NK-92 (cell line): ENCODE data around the gene BTG2.
"Not testable (repeated sequence)": the region's sequence is repeated elsewhere in the genome, so short reads cannot be mapped to it uniquely, and the experiment has no call there.

ENCODE experiments used
- DNase-seq: peaks from one replicate; lab custom pipeline; 2025; ENCODE audit not compliant: unreplicated experiment; lab: John Stamatoyannopoulos, UW

BTG2 gene

DNA sequence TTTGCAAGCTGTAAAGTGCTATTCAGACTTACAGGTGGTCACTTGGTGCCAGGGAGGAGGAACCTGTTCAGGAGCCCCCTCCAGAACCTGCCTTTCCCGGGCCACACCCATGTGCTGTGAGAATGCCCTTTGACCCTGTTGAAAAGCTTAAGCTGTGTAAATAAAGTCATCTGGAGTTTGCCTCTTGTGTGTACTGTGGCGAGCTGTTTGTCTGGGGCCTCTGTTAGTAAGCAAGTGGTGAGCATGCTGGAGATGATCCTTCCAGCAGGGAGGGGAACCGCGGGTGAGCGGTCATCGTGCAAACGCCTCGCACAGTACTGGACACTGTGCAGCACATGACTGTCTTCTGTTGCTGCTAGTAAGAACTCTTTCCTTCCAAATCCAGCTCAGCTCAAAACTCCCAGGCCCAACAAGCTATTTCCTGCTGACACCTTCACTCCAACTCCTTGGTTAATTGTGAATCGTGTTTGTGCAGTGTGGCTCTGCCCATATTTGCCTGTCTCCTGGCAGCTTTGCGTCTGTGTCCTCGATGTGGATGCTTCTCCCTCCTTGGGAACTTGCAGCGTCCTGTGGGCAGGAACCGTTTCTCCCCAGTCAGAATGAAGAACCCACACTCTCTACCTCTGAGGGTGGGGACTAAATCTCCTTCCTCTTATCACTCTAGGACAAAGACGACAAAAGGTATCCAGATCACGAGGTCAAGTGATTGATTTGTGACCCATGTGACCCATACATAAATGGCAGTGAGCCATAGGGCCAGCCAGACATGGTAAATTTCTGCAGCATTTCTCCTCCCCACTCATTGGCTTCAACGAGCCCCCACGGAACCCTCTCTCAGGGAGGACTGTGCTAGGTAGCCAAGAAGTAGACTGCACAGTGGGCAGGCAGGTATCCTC is 13.9 kb upstream of the BTG2 start:
- no peak for DNase-seq

DNA sequence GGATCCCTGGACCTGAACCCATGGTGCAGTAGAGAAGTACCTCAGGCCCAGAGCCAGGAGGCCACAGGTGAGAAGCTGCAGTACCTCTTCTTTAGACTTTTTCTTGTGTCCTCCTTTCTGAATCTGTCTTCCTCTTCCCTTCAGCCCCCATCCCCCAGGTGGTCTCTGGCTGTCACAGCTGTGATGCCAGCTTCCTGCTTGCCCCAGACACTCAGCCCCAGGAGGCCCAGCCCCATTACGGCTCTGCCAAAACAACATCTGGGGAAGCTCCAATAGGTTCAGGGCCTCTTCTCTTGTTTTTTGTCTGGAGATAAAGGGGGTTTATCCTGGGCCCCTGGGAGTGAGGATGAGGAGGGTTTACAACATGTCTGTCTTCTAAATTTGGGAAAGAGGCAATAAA is 9.5 kb upstream of the BTG2 start:
- DNase-seq, result no peak

DNA sequence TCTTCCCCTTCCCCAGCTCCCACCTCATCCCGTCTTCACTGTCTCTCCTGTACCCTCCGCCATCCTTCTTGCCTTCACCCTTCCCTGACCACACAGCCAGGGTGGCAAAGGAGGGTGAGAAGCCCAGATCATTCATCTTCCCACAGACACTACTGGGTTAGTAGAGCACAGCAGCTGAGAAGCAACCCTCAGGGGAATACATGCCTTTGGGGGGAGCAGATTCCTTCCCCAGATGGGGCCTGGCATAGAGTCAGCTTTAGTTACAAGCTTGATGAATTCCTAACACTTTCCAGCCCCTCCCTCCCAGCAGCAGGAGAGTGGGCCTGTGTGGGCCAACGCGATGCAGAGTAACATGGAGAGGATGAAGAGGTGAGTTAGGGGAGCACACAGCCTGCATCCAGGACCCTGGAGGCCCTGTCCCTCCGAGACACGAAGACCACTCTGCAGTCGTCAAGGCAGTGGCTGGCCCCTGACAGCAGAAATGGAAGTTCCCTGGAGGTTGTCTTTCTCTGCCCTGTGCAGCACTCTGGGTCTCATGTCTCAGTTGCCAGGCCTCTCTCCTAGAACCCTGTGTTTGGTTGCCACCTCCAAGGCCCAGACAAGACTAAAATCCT is 8.8 kb upstream of the BTG2 start:
- DNase-seq, result no peak

DNA sequence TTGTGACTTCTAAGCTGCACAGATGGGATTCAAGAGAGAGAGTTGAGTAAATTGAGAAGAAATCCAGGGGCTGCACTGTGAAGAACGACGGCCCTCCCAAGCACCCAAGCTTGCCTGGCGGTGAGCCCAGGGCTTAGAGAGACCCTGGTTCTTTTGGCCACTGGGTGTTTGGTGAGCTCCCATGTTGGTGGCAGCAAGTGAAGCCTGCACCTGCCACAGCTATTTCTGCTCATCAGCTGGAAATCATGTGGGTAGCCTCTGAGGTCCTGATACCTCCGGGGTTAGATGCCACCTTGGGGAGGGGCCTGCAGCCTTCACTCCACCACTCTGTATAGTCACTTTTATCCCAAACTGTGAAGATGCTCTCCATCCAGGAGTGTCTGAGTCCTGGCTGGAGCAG is 6.2 kb upstream of the BTG2 start:
- DNase-seq, result no peak

DNA sequence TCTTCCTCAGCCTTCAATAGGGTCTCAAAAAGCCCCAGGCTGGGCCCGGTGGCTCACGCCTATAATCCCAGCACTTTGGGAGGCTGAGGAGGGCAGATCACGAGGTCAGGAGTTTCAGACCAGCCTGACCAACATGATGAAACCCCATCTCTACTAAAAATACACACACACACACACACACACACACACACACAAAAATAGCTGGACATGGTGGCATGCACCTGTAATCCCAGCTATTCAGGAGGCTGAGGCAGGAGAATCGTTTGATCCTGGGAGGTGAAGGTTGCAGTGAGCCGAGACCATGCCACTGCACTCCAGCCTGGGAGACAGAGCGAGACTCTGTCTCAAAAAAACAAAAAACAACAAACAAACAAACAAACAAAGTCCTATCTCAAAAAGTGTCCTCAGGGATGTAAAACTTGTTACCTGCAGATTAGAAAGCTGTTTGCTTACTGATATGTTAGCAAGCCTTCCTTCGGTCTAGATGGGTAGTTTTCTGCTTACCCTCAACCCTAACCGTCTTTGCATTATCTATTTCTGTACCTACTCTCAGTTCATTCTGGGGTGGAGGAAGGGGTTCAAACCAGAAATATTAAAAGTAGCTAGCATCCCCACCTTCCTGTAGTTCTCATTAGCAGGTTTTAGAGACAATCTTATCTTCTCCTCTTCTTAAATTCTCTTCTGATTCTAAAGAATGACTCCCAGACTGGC is 5.4 kb upstream of the BTG2 start:
- DNase-seq, result not testable (repeated sequence)

DNA sequence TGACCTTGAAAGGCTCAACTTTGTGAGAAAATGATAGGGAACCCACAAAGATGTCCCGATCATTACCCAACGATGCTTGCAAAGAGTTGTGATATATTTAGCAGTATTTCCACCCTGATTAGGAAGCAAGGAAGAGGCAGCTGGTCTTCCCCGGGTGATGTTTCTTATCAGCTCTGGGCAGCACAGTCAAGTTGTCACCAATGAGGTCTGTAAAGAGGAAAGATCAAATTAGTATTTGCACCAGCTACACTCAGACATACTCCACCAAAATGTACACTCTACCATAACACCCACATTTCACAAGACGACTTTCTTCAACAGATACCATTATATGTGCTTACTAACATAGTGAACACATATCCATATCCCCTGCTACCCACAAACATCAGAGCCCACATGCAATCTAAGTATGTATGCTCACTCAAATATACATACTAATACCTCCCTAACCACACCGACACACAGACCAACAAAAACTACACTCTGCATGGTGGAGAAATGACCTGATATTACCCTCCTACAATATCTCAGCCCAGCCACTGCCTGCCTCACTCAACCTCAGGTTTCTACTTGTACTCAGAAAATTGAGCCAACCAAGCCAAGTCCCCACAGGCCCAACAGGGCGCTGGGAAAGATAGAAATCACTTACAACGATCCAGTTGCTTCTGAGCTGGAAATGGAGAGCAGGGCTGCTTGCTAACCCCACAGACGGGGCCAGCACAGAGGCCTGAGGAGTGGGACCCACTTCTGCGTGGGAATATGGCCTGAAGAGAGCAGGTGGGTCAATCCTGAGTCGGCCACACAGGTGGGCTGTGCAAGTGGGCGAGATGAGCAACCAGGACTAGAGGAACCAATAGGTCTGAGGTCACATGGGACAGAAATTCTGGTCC is 4.6 kb upstream of the BTG2 start:
- no peak for DNase-seq

DNA sequence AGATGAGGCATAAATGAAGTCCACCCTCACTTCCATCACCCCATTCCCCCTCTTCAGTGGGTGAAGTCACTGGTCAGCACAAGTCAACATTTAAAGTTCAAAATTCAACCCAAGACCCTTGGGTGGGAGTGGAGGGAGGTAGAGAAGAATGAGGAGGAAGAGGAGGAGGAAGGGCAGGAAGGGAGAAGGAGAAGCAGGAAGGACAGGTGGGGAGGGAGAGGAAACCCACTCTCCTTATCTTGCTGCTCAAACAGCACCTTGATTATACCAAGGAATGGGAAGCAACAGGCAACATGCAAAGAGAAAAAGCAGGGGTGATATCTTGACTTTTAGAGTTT is 4.0 kb upstream of the BTG2 start:
- DNase-seq, result no peak

DNA sequence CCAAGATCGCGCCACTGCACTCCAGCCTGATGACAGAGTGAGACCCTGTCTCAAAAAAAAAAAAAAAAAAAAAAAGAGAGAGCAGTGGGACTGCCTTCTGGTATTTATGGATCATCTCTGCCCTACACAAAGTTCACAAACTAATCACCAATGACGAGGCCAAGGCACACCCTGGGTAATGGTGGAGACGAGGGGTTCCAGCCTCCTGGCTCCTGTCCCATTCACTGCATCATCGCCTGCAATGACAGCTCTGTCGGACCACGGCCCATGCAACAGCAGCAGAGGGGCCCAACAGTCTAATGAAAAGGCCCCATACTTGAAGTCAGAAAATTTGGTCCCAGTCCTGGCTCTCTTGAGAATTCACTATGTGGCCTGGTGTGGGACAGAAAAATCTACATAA is 2.9 kb upstream of the BTG2 start:
- no peak for DNase-seq

DNA sequence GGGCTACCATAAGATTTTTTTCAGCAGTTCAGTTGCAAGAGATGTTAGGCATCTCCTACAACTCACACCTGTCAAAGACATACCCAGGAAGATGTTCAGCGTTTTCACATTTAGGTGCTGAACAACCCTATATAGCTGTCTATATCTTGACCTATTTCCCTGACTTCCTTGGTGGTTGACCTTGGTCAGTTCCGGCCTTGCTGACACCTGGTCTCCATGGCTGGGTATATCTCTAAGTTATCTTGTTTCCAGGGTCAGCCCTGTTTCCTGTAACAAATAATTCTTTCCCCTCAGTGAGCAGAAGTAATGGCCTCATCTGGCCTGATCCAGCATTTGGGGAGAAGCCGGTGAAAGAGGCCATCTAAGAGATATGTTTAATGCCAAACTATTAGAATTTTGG is 2.4 kb upstream of the BTG2 start:
- no peak for DNase-seq

DNA sequence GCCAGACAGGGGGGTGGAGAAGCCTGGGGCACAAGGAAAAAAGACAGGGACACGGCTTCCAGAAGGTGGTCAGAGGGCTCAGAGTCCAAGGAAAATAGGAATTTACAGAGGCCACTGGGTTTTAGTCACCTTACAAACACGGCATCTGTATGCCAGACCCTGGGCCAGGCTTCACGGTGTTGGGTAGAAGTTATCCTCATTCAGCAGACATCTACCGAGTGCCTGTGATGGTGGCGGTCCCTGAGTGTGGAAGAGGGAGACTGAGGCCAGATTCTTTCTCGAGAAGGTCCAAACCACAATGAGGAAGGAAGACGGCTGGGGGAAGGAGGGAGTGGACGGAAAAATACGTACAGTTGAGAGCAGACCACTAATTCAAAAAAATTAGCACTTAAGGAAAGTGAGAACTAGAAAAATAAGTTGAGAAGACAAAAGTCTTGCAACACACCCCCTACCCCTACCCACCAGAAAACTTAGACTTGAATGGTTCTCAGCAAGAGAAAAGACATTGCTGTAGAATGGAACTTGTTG is 864 bp upstream of the BTG2 start:
- DNase-seq, result no peak

DNA sequence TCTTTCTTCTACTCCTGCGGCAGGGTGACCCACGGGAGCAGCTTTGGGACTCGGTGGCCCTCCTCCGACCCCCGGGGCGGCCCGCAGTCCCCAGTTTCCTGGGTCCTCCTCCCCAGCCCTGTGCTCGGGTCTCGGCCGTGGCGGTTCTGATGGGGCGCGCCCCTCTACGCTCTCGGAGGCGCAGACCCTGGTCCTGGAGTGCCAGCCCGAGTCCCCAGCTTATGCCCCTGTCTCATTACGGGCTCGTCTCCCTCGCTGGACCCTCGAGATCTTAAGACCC is 430 bp downstream of the BTG2 start:
- DNase-seq, result no peak

DNA sequence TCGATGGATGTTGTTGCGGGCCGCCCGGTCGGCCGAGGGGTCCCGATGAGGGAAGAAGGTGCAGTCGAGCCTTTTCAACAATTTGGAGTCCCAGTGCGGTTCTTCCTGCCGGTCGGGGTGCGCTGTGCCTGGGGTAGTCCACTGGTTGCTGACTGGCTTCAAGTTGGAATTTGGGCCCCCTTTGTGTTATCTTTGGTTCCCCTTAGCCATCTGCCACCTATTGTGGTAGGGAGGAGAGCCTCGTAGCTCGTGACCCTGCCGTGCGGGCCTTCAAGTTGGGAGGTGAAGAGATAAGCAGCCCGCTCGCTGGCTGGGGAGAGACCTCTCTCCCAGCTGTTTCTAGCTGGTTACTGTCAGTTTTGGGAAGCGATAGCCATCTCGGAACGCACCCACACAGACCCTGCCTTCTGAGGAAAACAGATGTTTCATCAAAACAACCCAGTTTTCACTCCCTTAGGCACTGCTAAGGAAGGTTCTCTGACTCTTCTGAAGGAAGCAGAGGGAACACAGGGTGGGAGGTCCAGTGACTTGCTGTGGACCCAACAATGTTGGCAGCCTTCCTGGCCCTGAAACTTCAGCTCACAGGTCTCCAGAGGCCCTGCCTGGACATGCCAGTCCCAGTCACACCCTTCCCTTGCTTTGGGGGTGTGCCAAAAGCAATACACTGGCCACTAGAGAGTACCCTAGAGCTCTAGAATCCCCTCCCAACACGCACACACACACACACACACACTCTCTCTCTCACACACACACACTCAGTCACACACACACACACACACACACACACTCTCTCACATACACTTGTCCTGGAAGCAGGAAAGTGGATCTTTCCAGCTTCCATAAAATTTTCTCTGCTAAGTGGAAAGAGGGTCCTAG is 1.0 kb downstream of the BTG2 start:
- DNase-seq, result no peak

DNA sequence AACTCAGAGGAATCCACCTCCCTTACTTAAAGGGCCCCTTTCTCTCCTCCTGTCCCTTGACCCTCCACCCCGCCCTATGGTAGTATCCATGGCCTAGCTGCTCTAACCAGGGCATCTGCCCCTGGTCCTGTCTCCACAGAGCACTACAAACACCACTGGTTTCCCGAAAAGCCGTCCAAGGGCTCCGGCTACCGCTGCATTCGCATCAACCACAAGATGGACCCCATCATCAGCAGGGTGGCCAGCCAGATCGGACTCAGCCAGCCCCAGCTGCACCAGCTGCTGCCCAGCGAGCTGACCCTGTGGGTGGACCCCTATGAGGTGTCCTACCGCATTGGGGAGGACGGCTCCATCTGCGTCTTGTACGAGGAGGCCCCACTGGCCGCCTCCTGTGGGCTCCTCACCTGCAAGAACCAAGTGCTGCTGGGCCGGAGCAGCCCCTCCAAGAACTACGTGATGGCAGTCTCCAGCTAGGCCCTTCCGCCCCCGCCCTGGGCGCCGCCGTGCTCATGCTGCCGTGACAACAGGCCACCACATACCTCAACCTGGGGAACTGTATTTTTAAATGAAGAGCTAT is 1.7 kb downstream of the BTG2 start:
- no peak for DNase-seq

DNA sequence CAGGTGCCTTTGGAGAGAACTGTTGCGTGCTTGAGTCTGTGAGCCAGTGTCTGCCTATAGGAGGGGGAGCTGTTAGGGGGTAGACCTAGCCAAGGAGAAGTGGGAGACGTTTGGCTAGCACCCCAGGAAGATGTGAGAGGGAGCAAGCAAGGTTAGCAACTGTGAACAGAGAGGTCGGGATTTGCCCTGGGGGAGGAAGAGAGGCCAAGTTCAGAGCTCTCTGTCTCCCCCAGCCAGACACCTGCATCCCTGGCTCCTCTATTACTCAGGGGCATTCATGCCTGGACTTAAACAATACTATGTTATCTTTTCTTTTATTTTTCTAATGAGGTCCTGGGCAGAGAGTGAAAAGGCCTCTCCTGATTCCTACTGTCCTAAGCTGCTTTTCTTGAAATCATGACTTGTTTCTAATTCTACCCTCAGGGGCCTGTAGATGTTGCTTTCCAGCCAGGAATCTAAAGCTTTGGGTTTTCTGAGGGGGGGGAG is 2.4 kb downstream of the BTG2 start:
- DNase-seq, result no peak

DNA sequence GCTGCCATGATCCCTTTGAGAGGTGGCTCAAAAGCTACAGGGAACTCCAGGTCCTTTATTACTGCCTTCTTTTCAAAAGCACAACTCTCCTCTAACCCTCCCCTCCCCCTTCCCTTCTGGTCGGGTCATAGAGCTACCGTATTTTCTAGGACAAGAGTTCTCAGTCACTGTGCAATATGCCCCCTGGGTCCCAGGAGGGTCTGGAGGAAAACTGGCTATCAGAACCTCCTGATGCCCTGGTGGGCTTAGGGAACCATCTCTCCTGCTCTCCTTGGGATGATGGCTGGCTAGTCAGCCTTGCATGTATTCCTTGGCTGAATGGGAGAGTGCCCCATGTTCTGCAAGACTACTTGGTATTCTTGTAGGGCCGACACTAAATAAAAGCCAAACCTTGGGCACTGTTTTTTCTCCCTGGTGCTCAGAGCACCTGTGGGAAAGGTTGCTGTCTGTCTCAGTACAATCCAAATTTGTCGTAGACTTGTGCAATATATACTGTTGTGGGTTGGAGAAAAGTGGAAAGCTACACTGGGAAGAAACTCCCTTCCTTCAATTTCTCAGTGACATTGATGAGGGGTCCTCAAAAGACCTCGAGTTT is 3.1 kb downstream of the BTG2 start:
- DNase-seq, result no peak

DNA sequence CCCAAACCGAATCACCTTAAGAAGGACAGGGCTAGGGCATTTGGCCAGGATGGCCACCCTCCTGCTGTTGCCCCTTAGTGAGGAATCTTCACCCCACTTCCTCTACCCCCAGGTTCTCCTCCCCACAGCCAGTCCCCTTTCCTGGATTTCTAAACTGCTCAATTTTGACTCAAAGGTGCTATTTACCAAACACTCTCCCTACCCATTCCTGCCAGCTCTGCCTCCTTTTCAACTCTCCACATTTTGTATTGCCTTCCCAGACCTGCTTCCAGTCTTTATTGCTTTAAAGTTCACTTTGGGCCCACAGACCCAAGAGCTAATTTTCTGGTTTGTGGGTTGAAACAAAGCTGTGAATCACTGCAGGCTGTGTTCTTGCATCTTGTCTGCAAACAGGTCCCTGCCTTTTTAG is 3.6 kb downstream of the BTG2 start:
- no peak for DNase-seq

DNA sequence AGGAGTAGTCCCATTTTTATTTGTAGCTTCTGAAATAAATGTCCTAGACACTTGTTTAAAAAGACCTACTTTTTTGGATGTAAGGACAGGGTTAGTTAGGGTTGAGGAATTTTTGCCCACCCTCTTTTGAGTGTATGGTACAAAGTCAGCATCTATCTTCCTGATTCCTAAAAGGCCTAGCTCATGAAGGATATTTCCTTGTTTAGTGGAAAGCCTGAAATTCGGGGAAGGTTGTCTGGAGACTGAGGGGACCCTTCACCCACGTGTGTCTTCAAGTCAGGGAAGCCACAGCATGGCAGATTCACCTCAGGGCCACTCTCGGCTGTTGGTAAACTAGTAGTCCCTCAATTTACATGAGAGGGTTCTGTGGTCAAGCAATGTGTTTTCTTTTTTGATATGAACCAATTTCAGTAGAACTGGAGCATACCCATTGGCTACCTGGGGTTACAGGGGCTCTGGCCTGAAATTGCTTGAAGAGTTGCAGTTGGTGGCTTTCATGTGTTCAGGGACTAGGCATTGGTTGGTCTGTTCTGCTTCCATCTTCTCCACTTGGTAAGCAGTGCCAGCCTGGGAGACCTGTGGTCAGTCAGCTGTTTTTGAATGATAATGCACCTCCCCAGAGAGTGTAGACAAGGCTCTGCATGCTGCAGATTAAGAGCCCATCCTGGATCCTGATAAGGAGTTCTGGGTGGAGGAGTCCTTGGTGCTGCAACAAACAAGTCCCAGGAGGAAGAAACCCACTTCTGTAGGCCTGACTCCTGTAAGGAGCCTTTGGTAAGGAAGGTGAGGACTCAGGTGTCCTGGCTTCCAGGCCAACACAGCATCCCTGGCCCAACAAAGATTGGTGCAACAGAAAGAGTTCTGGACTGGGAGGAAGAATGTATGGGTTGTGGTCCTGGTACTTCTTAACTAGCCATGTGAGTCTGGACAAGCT is 6.3 kb downstream of the BTG2 start:
- no peak for DNase-seq

DNA sequence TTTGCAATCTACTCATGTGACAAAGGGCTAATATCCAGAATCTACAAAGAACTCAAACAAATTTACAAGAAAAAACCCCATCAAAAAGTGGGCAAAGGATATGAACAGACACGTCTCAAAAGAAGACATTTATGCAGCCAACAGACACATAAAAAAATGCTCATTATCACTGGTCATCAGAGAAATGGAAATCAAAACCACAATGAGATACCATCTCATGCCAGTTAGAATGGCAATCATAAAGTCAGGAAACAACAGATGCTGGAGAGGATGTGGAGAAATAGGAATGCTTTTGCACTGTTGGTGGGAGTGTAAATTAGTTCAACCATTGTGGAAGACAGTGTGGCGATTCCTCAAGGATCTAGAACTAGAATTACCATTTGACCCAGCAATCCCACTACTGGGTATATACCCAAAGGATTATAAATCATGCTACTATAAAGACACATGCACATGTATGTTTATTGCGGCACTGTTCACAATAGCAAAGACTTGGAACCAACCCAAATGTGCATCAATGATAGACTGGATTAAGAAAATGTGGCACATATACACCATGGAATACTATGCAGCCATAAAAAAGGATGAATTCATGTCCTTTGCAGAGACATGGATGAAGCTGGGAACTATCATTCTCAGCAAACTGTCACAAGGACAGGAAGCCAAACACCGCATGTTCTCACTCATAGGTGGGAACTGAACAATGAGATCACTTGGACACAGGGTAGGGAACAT is 8.9 kb downstream of the BTG2 start:
- not testable (repeated sequence) for DNase-seq
